Measurements from ENCODE around the gene OR4D10. TPM values are rescaled to one million over a fixed set of nuclear protein-coding genes. Genes with fewer than 3 reads are reported as not detected.

Gene OR4D10
- not detected in 2 replicates for polyA plus RNA-seq (2011; rRNA removed)
- not detected in 2 replicates for polyA minus RNA-seq (2011; rRNA and poly(A)+ RNA removed)

- POLR2A ChIA-PET, result no interaction called here
- H3K9me3 ChIP-seq (ENCODE audit: control insufficient read depth, insufficient read depth, low read length), result no peaks in the 10 kb centered on the region
- CTCF ChIA-PET, result no interaction called here
- H3K27ac ChIP-seq (ENCODE audit: low read depth, low read length), result no peak within 1 kb of the TSS
- H3K4me3 ChIP-seq (ENCODE audit: low read depth, low read length), result no peak within 1 kb of the TSS
- DNase-seq (ENCODE audit: low read depth, low spot score), result no peak
- TF ChIP-seq, protein P1, sequence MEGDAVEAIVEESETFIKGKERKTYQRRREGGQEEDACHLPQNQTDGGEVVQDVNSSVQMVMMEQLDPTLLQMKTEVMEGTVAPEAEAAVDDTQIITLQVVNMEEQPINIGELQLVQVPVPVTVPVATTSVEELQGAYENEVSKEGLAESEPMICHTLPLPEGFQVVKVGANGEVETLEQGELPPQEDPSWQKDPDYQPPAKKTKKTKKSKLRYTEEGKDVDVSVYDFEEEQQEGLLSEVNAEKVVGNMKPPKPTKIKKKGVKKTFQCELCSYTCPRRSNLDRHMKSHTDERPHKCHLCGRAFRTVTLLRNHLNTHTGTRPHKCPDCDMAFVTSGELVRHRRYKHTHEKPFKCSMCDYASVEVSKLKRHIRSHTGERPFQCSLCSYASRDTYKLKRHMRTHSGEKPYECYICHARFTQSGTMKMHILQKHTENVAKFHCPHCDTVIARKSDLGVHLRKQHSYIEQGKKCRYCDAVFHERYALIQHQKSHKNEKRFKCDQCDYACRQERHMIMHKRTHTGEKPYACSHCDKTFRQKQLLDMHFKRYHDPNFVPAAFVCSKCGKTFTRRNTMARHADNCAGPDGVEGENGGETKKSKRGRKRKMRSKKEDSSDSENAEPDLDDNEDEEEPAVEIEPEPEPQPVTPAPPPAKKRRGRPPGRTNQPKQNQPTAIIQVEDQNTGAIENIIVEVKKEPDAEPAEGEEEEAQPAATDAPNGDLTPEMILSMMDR (IDR thresholded peaks at IDR 0.05; ENCODE audit: low read depth, low read length), result no peak
- no peaks in the 10 kb centered on the region for H3K27me3 ChIP-seq (ENCODE audit: control insufficient read depth, insufficient read depth, low read length)
Measured at GRCh38 chr11:59473015-59473414, at the start of gene OR4D10. OR4D10 (plus strand) TSS chr11:59473315; CDS start chr11:59477430, 4,115 bp downstream.

DNA sequence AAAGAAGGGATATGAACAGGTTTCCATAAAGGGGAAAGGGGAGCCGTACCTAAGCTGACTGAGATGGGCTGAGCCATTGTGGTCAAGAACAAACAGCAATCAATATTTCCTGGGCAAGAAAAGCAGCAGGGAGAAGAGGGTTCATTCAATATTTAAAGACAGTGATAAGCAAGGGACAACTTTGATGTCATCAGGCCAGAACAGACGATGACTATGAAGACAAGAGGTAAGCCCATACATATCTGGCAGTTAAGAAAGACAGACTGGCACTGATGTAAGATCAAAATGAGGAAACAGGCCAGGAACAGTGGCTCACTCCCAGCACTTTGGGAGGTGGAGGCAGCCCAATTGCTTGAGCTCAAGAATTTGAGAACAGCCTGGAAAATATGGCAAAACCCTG lies 49.3 kb upstream of the OR4D10 start:
- ChIA-PET POLR2A (no interaction called here), CTCF (no interaction called here)
- no peaks in the 10 kb centered on the region for H3K9me3 ChIP-seq (ENCODE audit: control insufficient read depth, insufficient read depth, low read length)
- TF ChIP-seq, protein P1 (IDR thresholded peaks at IDR 0.05; ENCODE audit: low read depth, low read length), result no peak
- no peak overlapping the region for H3K4me3 ChIP-seq (ENCODE audit: low read depth, low read length)
- no peak overlapping the region for H3K27ac ChIP-seq (ENCODE audit: low read depth, low read length)
- H3K27me3 ChIP-seq (ENCODE audit: control insufficient read depth, insufficient read depth, low read length), result no peaks in the 10 kb centered on the region
- no peak for DNase-seq (ENCODE audit: low read depth, low spot score)

- POLR2A ChIA-PET, result no interaction called here
- H3K27me3 ChIP-seq (ENCODE audit: control insufficient read depth, insufficient read depth, low read length), result no peaks in the 10 kb centered on the region
Measured at GRCh38 chr11:59425131-59425530, 48.0 kb upstream of the OR4D10 start.

DNA sequence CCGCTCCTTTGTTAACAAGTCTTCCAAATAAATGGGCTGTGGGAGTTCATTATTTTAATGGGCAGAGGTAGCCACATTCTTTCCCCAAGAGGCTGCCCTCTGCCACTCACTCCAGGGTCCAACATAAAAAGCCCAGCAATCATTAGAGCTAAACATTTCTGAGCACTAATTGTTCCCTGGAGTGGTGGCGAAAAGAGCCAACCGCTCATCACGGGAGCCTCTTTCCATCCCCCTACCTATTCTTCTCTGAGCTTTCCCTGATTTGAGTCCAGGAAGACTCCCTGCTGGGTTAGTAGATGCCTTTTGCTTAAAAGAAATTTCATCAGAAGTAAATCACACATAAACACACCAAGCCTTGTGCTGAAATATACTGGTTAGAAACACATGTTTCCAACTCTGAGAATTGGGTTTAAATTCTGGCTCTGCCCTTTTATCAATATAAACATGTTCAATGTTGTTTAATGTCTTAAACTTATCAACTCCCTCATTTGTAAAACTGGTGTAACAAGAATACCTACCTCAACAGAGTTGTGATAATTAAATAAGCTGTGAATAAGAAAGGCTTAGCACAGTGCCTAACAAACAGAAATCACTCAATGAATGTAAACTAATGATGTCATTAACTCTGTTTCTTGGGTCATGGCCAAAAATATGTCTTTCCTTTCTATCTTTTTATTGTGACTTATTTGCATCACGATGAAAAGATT lies 46.6 kb upstream of the OR4D10 start, which contains the start of gene OR5A2:
OR5A2 (minus strand) TSS at position 53 of the 707 bp plus-strand sequence. CDS start 3,460 bp downstream, outside the sequence.
- DNase-seq (ENCODE audit: low read depth, low spot score), result no peak
- ChIA-PET CTCF (interaction anchor here (0.6 to 0.7 kb wide), 2 partner anchors 255 to 576 kb away, joined by 3 read pairs; partner anchors contain the start of gene DTX4), POLR2A (no interaction called here)
- no peaks in the 10 kb centered on the region for H3K27me3 ChIP-seq (ENCODE audit: control insufficient read depth, insufficient read depth, low read length)
- H3K27ac ChIP-seq (ENCODE audit: low read depth, low read length), result no peak within 1 kb of the TSS
- no peaks in the 10 kb centered on the region for H3K9me3 ChIP-seq (ENCODE audit: control insufficient read depth, insufficient read depth, low read length)
- TF ChIP-seq, protein P1 (IDR thresholded peaks at IDR 0.05; ENCODE audit: low read depth, low read length), result no peak
- H3K4me3 ChIP-seq (ENCODE audit: low read depth, low read length), result no peak within 1 kb of the TSS

More at GRCh38 chr11:59425131-59425530, 48.0 kb upstream of the OR4D10 start:
- Histone ChIP-seq H3K27ac (ENCODE audit: low read depth, low read length) (no peak overlapping the region), H3K4me3 (ENCODE audit: low read depth, low read length) (no peak overlapping the region), H3K9me3 (ENCODE audit: control insufficient read depth, insufficient read depth, low read length) (no peaks in the 10 kb centered on the region)
- no peak for DNase-seq (ENCODE audit: low read depth, low spot score)
- CTCF ChIA-PET, result interaction anchor here (1.3 kb wide), 1 partner anchor 254 kb away, joined by 4 read pairs; the partner anchor contains the start of gene DTX4
- TF ChIP-seq, protein P1 (IDR thresholded peaks at IDR 0.05; ENCODE audit: low read depth, low read length), result no peak

GRCh38 chr11:59427068-59427382 lies 46.1 kb upstream of the OR4D10 start:
- ChIA-PET POLR2A (no interaction called here), CTCF (interaction anchor here (0.6 to 0.7 kb wide), 2 partner anchors 255 to 577 kb away, joined by 3 read pairs; partner anchors contain the start of gene DTX4)
- no peaks in the 10 kb centered on the region for H3K27me3 ChIP-seq (ENCODE audit: control insufficient read depth, insufficient read depth, low read length)

More at GRCh38 chr11:59427068-59427382, 46.1 kb upstream of the OR4D10 start:
- TF ChIP-seq, protein P1 (IDR thresholded peaks at IDR 0.05; ENCODE audit: low read depth, low read length), result no peak
- H3K27ac ChIP-seq (ENCODE audit: low read depth, low read length), result no peak overlapping the region
- H3K4me3 ChIP-seq (ENCODE audit: low read depth, low read length), result no peak overlapping the region
- DNase-seq (ENCODE audit: low read depth, low spot score), result no peak
- H3K9me3 ChIP-seq (ENCODE audit: control insufficient read depth, insufficient read depth, low read length), result no peaks in the 10 kb centered on the region

Data from AG04450 (cell line).